Measurements from ENCODE around the gene JAM3. TPM values are rescaled to one million over a fixed set of nuclear protein-coding genes. Genes with fewer than 3 reads are reported as not detected.
"Not testable (repeated sequence)": the region's sequence is repeated elsewhere in the genome, so short reads cannot be mapped to it uniquely, and the experiment has no call there.

JAM3 gene
- total RNA-seq, 1 donor from 2014 or later = 2.8 TPM

DNA sequence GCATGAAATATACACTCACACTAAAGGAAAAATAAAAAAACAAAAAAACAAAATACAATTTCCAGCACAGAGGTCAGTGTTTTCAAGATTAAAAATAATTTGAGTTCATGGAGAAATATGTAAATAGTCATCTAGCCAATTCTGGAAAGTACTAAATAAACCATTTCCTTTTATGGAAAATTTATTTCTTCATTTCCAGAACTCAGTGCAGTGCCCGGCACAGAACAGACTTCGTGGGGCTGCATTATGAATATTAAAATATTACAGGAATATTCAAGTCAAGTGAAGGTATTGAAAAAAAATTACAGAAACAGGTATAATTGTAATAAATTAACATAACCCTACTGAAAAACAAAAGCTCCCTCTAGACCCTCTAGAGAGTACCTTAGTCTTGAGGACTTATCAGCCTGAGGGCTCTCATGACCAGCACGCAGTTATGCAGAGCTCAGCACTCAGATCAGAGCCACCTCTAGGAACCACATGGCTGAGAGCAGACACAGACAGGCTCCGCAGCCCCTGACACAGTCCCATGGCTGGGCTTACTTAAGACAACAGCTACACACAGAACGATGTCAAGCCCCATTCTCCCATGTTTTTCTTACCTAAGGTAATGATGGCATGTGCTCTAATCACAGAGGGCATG lies 109.3 kb downstream of the JAM3 start:
- DNase-seq (ENCODE audit: low read depth in 2 of 2) = no peak

DNA sequence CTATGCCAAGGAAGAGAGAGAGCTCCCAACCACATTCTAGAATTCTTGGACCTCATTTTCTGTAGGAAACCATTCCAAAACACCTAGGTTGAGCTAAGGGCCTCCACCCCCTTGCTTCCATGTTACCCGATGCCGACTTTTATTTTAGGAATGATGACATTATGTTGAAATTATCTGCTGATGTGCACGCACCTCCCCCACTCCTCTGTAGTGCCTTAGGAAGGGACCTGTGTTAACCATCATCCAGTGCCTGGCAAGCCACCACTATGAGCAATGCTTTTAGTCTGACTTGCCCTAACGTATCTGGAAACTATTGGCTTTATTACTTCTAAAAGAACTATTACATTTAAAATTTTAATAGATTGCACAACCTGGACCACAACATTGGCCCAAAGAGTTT lies 112.8 kb downstream of the JAM3 start:
- no peak for DNase-seq (ENCODE audit: low read depth in 2 of 2)

DNA sequence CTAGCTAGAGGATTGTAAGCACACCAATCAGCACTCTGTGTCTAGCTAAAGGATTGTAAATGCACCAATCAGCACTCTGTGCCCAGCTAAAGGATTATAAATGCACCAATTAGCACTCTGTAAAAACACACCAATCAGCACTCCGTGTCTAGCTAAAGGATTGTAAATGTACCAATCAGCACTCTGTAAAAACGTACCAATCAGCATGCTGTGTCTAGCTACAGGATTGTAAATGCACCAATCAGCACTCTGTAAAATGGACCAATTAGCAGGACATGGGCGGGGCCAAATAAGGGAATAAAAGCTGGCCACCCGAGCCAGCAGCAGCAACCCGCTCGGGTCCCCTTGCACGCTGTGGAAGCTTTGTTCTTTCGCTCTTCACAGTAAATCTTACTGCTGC lies 119.2 kb downstream of the JAM3 start:
- not testable (repeated sequence) for DNase-seq (ENCODE audit: low read depth in 2 of 2)

DNA sequence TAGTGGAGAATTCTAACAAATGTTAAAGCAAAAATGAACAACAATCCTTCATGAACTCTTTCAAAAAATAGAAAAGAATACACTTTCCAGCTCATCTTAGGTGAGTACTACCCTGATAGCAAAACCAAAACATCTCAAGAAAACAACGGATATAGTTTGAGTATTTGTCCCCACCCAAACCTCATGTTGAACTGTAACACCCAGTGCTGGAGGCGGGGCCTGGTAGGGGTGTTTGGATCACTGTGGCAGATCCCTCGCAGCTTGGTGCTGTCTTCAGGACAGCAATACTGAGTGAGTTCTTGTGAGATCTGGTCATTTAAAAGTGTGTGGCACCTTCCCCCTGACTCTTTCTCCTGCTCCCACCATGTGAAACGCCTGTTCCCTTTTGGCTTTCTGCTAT lies 127.9 kb downstream of the JAM3 start:
- DNase-seq (ENCODE audit: low read depth in 2 of 2) = no peak

GRCh38 chr11:134199531-134199930 lies 130.7 kb downstream of the JAM3 start:
- DNase-seq (ENCODE audit: low read depth in 2 of 2) = no peak

- no peak for DNase-seq (ENCODE audit: low read depth in 2 of 2)
Observed at GRCh38 chr11:134200688-134201087, 131.8 kb downstream of the JAM3 start.

Other genes starting within 250 kb of the JAM3 start
- gene SPATA19, start 223.6 kb upstream of the JAM3 start, total RNA-seq = not detected in 2 replicates
- gene IGSF9B, start 112.1 kb upstream of the JAM3 start, total RNA-seq = not detected in 2 replicates
- 12.7 and 14.4 TPM in 2 replicates for gene NCAPD3, start 154.9 kb downstream of the JAM3 start, total RNA-seq
- 21.1 and 22.6 TPM in 2 replicates for gene VPS26B, start 155.6 kb downstream of the JAM3 start, total RNA-seq
- gene THYN1, start 184.3 kb downstream of the JAM3 start, total RNA-seq = 40.5 and 43.6 TPM in 2 replicates
- 14.4 and 18.7 TPM in 2 replicates for gene ACAD8, start 184.5 kb downstream of the JAM3 start, total RNA-seq
- not detected in 2 replicates for gene GLB1L3, start 207.3 kb downstream of the JAM3 start, total RNA-seq